Measurements from ENCODE around the gene HDDC3.

HDDC3 gene

GRCh38 chr15:90931828-90932659 lies at the start of gene HDDC3:
HDDC3 (minus strand) TSS chr15:90932549; CDS start chr15:90932540, 9 bp downstream.
- peak; percentile 81 to 89 (median 85) for DNase-seq (ENCODE audit: low read depth in 3 of 3)

DNA sequence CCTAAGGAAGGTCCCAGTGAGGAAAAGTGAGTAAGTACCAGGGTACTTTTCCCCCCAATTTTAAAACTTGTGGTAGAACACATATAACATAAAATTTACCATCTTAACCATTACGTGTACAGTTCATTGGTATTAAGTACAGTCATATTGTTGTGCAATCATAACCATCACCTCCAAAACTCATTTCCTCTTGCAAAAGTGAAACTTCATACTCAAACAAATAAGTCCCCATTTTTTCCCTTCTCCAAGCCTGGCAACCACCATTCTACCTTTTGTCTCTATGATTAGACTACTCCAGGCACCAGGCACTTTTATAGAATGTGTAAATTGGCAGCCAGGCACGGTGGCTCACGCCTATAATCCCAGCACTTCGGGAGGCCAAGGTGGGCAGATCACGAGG lies 49.8 kb upstream of the HDDC3 start:
- no peak for DNase-seq (ENCODE audit: low read depth in 3 of 3)

- DNase-seq (ENCODE audit: low read depth in 3 of 3) = no peak
Observed at GRCh38 chr15:90981681-90982080, 49.3 kb upstream of the HDDC3 start.

- DNase-seq (ENCODE audit: low read depth in 3 of 3) = no peak
Observed at GRCh38 chr15:90979582-90979981, 47.2 kb upstream of the HDDC3 start.

DNA sequence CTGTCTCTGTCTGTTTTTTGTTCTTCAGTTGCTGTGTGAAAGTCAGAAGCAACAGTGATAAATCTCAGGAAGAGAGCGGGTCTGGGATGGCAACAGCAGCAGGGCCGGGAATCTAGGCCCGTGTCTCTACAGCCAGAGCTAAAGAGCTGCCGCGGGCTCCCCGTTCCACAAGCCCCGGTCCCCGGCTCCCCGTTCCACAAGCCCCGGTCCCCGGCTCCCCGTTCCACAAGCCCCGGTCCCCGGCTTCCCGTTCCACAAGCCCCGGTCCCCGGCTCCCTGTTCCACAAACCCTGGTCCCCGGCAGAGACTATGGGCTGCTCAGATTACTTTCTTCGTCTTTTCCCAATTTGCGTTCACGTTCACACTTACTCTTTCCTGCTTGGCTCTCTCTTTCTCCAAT lies 41.9 kb upstream of the HDDC3 start:
- no peak for DNase-seq (ENCODE audit: low read depth in 3 of 3)

GRCh38 chr15:90972133-90972532 lies 39.8 kb upstream of the HDDC3 start:
- DNase-seq (ENCODE audit: low read depth in 3 of 3) = no peak

GRCh38 chr15:90970274-90970673 lies 37.9 kb upstream of the HDDC3 start:
- no peak for DNase-seq (ENCODE audit: low read depth in 3 of 3)

- DNase-seq (ENCODE audit: low read depth in 3 of 3) = no peak
Observed at GRCh38 chr15:90968434-90968833, 36.1 kb upstream of the HDDC3 start.

- no peak for DNase-seq (ENCODE audit: low read depth in 3 of 3)
Observed at GRCh38 chr15:90967206-90967605, 34.9 kb upstream of the HDDC3 start.

GRCh38 chr15:90966262-90966661 lies 33.9 kb upstream of the HDDC3 start:
- DNase-seq (ENCODE audit: low read depth in 3 of 3) = no peak

- DNase-seq (ENCODE audit: low read depth in 3 of 3) = no peak
Observed at GRCh38 chr15:90962021-90962420, 29.7 kb upstream of the HDDC3 start.

DNA sequence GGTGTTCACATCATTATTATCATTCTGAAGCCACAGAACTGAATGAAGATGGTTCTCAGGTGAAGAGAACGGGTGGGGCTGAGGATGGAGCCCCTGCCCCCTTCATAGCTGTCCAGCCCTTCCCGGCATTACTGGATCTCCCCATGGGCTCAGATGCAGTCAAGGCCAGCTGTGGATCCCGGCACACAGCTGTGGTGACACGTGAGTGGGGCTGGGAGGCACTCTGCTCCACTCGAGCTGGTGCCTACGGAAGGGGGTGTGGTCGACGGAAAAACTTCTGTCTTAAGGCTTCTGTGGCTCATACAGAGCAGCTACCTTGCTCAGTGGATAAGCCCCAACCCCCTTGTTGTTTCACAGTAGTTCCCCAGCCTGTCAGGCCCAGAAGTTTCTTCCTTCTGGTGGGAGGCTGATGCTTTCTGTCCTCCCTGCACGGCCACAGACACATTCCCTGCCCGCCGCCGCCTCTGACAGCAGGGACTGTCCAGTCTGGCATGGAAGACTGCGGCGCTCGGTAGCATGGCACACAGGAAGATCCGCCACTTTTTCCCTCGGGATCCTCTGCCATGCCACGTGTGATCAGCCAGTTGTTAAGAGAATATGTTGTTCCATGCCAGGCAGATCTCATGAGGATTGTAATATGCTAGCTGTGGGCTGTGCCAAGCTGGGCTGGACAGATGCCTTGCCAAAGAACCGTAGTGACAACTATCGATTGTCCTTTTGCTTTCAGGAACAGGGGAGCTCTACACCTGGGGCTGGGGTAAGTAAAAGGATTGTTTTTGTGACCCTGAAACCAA lies 28.1 kb upstream of the HDDC3 start:
- no peak for DNase-seq (ENCODE audit: low read depth in 3 of 3)

DNA sequence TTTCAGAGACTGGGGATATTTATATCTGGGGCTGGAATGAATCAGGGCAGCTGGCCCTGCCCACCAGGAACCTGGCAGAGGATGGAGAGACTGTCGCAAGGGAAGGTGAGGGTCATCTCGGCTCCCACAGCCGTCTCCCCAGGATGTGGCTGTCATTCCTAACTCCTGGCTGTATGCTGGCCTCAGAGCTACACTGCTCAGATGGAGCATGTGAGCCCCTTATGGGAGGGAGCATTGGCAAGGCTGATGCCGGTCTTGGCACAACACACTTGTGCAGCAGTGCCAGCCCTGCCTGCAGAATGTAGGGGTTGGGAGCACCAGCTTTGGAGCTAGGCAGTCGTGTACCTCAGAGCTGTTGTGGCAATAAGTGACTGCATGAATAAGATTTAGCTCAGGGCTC lies 27.5 kb upstream of the HDDC3 start:
- no peak for DNase-seq (ENCODE audit: low read depth in 3 of 3)

DNA sequence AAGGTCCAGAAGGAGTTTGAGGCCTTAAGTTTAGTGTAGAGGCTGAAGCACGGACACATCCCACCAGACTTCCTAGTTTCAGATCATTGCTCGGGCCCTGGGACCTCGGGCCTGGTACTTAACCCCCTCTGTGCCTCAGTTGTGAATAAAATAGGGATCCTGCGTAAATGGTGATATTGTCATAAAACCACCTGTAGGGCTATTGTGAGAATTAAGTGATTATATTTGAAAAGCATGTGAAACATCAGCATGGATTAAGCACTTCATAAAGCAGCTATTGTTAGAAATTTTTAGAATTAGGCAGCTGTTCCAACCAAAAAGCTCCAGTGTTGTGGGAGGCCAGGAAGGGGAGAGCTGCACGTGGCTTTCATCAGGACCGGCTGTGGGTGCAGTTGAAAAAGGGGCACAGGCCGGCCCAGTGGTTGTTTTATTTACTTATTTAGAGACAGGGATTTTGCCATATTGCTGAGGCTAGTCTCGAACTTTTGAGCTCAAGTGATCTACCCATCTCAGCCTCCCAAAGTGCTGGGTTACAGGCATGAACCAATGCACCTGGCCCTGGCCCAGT lies 26.8 kb upstream of the HDDC3 start:
- no peak for DNase-seq (ENCODE audit: low read depth in 3 of 3)

- no peak for DNase-seq (ENCODE audit: low read depth in 3 of 3)
Observed at GRCh38 chr15:90957791-90958190, 25.4 kb upstream of the HDDC3 start.

DNA sequence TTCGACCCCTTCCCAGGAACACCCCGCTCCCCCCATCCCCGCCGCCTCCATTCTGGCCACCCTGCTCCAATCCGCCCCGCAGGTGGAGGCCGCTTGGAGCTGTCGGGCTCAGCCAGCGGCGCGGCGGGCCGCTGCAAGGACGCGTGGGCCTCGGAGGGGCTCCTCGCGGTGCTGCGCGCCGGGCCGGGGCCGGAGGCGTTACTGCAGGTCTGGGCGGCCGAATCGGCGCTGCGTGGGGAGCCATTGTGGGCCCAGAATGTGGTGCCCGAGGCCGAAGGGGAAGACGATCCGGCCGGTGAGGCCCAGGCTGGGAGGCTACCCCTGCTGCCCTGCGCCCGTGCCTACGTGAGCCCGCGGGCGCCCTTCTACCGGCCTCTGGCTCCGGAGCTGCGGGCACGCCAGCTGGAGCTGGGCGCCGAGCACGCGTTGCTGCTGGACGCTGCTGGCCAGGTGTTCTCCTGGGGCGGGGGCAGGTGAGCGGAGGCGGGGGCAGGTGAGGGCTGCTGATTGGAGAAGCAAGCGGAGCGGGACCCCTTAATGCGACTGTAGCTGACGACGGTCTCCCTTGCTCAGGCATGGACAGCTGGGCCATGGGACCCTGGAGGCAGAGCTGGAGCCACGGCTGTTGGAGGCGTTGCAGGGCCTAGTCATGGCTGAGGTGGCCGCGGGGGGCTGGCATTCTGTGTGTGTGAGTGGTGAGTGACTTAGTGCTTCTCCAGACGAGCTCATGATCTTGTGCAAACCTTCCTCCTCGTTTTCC lies 24.9 kb upstream of the HDDC3 start:
- DNase-seq (ENCODE audit: low read depth in 3 of 3) = no peak

GRCh38 chr15:90956274-90957030 lies 24.1 kb upstream of the HDDC3 start:
- DNase-seq (ENCODE audit: low read depth in 3 of 3) = peak in 2 of 3 donors; percentile 35 to 58

DNA sequence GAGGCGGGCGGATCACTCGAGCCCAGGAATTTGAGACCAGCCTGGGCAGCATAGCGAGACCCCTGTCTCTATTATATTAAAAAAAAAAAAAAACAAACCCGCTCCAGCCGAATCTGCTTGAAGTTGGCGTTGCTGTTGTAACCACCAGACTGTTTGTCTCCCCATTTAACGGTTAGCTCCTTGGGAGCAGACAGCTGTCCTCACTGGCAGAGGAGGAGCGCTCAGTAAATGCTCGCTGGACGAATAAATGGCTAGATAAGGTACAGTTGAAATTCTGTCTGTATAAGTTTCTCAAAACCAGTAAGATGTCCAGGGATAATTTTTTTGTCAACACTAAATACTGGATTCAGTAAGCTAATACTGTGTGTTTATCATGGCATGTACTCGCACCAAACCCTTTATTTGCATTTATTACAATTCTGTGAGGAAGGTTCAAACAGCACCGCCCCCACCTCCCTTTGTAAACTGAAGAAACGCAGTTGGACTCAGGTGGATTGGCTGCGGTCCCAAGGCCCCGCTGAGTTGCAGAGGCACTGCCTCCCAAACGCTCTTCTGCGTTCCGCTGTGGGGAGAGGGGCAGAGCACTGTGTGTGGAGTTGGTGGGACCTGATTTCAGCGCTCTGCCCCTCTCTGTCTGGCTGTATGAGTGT lies 23.4 kb upstream of the HDDC3 start:
- DNase-seq (ENCODE audit: low read depth in 3 of 3) = no peak

DNA sequence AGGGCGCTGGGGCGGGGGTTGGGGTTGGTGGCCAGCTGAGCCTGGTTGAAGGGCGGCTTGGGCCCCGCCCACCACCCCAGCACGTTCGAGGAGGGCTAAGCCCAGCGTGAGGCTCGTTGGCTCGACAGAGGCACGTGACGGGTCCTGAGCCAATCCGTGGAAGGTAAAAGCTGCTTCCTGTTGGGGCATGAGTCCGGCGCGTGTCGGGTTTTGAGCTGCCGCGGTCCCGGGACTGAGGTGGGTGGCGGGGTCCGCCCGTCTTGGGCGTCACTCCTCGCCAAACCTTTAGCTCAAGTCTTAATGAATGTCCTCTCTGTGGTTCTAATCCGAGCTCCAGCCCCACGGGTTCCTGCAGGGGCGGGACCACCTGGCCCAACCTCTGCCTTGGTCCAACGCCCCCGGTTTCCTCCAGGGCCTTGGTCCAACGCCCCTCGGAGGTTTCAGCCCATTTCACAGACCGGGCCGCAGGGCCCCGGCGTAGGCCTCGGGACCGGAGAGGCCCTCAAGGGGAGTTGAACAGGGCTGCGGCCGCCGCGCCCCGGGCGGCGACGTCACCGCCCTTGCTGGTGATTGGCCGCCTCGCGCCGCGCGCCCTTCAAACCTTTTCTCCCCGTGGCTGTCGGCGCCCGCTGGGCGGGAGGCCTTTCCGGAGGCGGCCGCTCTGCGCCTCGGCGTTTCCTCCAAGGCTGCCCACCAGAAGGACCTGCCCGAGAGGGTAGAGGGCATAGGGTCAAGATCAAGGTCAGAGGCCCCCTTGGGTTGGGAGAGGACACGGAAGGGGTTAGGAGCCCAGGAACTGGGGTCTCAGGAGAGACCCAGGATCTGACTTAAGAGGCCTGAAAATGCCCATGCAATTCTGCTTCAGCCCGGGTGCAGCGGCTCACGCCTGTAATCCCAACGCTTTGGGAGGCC lies 22.6 kb upstream of the HDDC3 start, which contains the start of gene RCCD1:
Gene RCCD1 (plus strand): TSS at position 173 of the 912 bp plus-strand sequence. CDS start 1,851 bp downstream, outside the sequence.
- DNase-seq (ENCODE audit: low read depth in 3 of 3) = peak; percentile 85 to 89 (median 87)
